ENCODE data around the gene MED26. TPM values are rescaled to one million over a fixed set of nuclear protein-coding genes. Genes with fewer than 3 reads are reported as not detected.
A peak's percentile ranks its signal among the peaks of the same experiment; 100 is the strongest.

The MED26 gene
- total and polyA plus RNA-seq, 10 of the 15 experiments (the other 5 are each of a cell fraction or from before 2014, with no cell fraction given), result 1.1 to 21.4 (median 9.7) TPM

DNA sequence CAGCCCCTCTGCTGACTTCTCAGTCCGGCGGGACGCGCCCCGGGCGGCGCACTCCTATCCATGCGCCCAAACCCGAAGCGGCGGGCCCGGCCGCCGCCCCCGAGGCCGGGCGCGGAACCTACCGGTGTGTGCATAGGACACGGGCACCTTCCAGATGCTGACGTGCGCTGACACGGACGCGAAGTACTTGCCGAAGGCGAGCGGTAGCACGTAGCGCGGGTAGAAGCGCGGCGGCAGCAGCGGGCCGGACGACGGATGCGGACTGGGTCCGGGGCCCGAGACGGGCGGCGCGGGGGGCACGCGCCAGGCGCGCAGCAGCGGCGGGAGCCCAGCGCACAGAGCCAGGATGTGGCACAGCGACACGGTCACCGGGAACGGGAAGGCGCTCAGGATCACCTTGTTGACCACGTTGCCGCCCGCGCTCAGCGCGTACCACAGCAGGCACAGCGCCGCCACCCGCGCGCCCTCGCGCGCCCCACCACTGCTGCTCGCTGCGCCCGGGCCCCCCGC lies 56.1 kb downstream of the MED26 start (continued):
- TF ChIP-seq, protein P1, sequence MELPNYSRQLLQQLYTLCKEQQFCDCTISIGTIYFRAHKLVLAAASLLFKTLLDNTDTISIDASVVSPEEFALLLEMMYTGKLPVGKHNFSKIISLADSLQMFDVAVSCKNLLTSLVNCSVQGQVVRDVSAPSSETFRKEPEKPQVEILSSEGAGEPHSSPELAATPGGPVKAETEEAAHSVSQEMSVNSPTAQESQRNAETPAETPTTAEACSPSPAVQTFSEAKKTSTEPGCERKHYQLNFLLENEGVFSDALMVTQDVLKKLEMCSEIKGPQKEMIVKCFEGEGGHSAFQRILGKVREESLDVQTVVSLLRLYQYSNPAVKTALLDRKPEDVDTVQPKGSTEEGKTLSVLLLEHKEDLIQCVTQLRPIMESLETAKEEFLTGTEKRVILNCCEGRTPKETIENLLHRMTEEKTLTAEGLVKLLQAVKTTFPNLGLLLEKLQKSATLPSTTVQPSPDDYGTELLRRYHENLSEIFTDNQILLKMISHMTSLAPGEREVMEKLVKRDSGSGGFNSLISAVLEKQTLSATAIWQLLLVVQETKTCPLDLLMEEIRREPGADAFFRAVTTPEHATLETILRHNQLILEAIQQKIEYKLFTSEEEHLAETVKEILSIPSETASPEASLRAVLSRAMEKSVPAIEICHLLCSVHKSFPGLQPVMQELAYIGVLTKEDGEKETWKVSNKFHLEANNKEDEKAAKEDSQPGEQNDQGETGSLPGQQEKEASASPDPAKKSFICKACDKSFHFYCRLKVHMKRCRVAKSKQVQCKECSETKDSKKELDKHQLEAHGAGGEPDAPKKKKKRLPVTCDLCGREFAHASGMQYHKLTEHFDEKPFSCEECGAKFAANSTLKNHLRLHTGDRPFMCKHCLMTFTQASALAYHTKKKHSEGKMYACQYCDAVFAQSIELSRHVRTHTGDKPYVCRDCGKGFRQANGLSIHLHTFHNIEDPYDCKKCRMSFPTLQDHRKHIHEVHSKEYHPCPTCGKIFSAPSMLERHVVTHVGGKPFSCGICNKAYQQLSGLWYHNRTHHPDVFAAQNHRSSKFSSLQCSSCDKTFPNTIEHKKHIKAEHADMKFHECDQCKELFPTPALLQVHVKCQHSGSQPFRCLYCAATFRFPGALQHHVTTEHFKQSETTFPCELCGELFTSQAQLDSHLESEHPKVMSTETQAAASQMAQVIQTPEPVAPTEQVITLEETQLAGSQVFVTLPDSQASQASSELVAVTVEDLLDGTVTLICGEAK (IDR thresholded peaks at IDR 0.05; ENCODE audit: borderline replicate concordance), result no peak
- TF ChIP-seq, protein P2, sequence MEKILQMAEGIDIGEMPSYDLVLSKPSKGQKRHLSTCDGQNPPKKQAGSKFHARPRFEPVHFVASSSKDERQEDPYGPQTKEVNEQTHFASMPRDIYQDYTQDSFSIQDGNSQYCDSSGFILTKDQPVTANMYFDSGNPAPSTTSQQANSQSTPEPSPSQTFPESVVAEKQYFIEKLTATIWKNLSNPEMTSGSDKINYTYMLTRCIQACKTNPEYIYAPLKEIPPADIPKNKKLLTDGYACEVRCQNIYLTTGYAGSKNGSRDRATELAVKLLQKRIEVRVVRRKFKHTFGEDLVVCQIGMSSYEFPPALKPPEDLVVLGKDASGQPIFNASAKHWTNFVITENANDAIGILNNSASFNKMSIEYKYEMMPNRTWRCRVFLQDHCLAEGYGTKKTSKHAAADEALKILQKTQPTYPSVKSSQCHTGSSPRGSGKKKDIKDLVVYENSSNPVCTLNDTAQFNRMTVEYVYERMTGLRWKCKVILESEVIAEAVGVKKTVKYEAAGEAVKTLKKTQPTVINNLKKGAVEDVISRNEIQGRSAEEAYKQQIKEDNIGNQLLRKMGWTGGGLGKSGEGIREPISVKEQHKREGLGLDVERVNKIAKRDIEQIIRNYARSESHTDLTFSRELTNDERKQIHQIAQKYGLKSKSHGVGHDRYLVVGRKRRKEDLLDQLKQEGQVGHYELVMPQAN (conservative IDR thresholded peaks at IDR 0.05), result peak; percentile 83
- TF ChIP-seq SMARCA5 (IDR thresholded peaks at IDR 0.05) (0 out of 2 replicates have a peak, but pooled peaks have one; percentile 62), MYC (IDR thresholded peaks at IDR 0.05; ENCODE audit: insufficient read depth, insufficient read length, insufficient replicate concordance, low read length, severe bottlenecking) (no peak), MXI1 (IDR thresholded peaks at IDR 0.05; ENCODE audit: low read depth, low read length) (no peak), ZNF217 (IDR thresholded peaks at IDR 0.05) (peak; percentile 52; the same call in 1 of the 2 replicates), NR2F1 (conservative IDR thresholded peaks at IDR 0.05) (peak; percentile 44), ZNF207 (IDR thresholded peaks at IDR 0.05; ENCODE audit: borderline replicate concordance) (no peak; the same call in 1 of the 2 replicates), RAD51 (IDR thresholded peaks at IDR 0.05) (no peak), ASH2L (IDR thresholded peaks at IDR 0.05; ENCODE audit: borderline replicate concordance, low read depth) (no peak), EED (IDR thresholded peaks at IDR 0.05; ENCODE audit: low read depth) (no peak), TARDBP (IDR thresholded peaks at IDR 0.05; ENCODE audit: borderline replicate concordance) (no peak), PML (IDR thresholded peaks at IDR 0.05; ENCODE audit: low read length) (no peak), SIN3A (IDR thresholded peaks at IDR 0.05; ENCODE audit: low read depth, low read length) (no peak), IKZF1 (conservative IDR thresholded peaks at IDR 0.05) (peak; percentile 98), HCFC1 (IDR thresholded peaks at IDR 0.05; ENCODE audit: low read length) (peak; percentile 19; the same call in 1 of the 2 replicates), MEF2A (IDR thresholded peaks at IDR 0.05; ENCODE audit: insufficient read depth, low read depth, low read length) (no peak), DPF2 (IDR thresholded peaks at IDR 0.05) (peak; percentile 75)
- TF ChIP-seq, protein P3, sequence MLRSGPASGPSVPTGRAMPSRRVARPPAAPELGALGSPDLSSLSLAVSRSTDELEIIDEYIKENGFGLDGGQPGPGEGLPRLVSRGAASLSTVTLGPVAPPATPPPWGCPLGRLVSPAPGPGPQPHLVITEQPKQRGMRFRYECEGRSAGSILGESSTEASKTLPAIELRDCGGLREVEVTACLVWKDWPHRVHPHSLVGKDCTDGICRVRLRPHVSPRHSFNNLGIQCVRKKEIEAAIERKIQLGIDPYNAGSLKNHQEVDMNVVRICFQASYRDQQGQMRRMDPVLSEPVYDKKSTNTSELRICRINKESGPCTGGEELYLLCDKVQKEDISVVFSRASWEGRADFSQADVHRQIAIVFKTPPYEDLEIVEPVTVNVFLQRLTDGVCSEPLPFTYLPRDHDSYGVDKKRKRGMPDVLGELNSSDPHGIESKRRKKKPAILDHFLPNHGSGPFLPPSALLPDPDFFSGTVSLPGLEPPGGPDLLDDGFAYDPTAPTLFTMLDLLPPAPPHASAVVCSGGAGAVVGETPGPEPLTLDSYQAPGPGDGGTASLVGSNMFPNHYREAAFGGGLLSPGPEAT (IDR thresholded peaks at IDR 0.05; ENCODE audit: low read depth), result no peak

Measured in GM12878 (cell line).